ENCODE measurements around the gene OTOP1. TPM values are rescaled to one million over a fixed set of nuclear protein-coding genes. Genes with fewer than 3 reads are reported as not detected.
"Not testable (repeated sequence)": the region's sequence is repeated elsewhere in the genome, so short reads cannot be mapped to it uniquely, and the experiment has no call there.

Gene OTOP1
- total and polyA plus RNA-seq, 8 donors: not detected

- DNase-seq: no peak
- intact Hi-C loops (cut with DNase I): no loop called here
- TF ChIP-seq, protein P1, sequence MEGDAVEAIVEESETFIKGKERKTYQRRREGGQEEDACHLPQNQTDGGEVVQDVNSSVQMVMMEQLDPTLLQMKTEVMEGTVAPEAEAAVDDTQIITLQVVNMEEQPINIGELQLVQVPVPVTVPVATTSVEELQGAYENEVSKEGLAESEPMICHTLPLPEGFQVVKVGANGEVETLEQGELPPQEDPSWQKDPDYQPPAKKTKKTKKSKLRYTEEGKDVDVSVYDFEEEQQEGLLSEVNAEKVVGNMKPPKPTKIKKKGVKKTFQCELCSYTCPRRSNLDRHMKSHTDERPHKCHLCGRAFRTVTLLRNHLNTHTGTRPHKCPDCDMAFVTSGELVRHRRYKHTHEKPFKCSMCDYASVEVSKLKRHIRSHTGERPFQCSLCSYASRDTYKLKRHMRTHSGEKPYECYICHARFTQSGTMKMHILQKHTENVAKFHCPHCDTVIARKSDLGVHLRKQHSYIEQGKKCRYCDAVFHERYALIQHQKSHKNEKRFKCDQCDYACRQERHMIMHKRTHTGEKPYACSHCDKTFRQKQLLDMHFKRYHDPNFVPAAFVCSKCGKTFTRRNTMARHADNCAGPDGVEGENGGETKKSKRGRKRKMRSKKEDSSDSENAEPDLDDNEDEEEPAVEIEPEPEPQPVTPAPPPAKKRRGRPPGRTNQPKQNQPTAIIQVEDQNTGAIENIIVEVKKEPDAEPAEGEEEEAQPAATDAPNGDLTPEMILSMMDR (IDR thresholded peaks at IDR 0.05): no peak
- ATAC-seq: peak in 1 of 4 donors; percentile 3
- Histone ChIP-seq H3K4me1 (peaks cover 5 to 9% (median 6%) of the 10 kb centered on the region in 3 donors), H3K4me3 (peak overlapping the region; percentile 73 to 89 (median 77)), H3K9me3 (no peaks in the 10 kb centered on the region), H3K36me3 (peaks cover 0 to 13% (median 2%) of the 10 kb centered on the region in 3 donors), H3K27ac (peak overlapping the region; percentile 82 to 95 (median 89)), H3K27me3 (peaks cover 0 to 6% (median 0%) of the 10 kb centered on the region in 4 donors)
- 6 to 8% methylated on average over 10 of the region's 10 CpGs for WGBS, 2 donors
- no peak for FAIRE-seq
Measured at GRCh38 chr4:4248885-4249203, 22.1 kb upstream of the OTOP1 start.

DNA sequence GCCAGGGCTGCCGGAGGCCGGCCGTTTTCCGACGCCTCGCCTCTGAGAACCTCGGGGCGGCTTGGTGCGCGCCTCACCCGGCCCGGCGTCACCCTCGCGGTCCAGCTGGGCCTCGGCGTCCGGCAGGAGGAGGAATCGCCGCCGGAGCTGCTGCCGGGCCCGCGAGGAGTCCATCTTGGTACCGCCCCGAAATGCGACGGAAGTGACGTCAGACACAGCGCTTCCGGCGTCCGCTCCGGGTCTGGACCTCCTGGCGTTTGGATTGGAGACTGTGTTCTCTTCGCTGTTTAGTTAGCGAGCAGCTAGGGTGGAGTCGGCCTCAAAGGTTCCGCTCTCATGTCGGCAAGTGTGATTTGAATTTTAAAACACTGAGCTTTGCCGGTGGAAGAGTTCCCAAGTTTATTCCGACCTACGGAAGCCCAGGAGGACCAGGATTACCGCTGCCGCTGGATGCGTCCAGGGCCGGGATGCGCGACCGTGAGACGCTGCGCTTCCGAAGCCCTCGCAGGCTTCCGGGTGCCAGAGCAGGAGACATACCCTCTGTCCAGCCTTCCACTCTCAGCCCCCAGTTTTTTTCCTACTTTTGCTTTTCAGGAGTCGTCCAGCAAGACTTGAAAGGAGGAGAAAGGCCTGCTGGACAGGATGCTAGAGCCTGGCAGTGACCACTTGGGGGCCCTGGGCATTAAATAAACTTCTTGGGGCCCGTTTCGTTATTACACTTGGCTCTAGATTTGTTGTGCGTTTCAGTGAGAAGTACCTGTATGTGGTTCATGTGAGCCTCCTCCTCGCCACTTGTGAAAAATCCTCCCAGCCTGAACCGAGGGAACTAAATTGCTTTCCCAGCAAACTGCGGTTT lies 21.5 kb upstream of the OTOP1 start, which contains the start of gene TMEM128:
Gene TMEM128 (minus strand): TSS at position 195 of the 856 bp plus-strand sequence. CDS start 21 bp downstream, at position 174.
- FAIRE-seq (no peak), DNase-seq (peak; percentile 87 to 95 (median 92)), ATAC-seq (peak; percentile 96 to 98 (median 98))
- Histone ChIP-seq H3K4me1 (peaks cover 5 to 9% (median 6%) of the 10 kb centered on the region in 3 donors), H3K36me3 (peaks cover 0 to 15% (median 3%) of the 10 kb centered on the region in 3 donors), H3K4me3 (peak within 1 kb of the TSS; percentile 73 to 89 (median 77)), H3K27ac (peak within 1 kb of the TSS; percentile 82 to 95 (median 89)), H3K27me3 (peaks cover 0 to 6% (median 0%) of the 10 kb centered on the region in 4 donors), H3K9me3 (no peaks in the 10 kb centered on the region)
- WGBS, 2 donors: 1% methylated on average over 62 of the region's 62 CpGs
- TF ChIP-seq, protein P1 (IDR thresholded peaks at IDR 0.05): no peak
- intact Hi-C loops (cut with DNase I): no loop called here

DNA sequence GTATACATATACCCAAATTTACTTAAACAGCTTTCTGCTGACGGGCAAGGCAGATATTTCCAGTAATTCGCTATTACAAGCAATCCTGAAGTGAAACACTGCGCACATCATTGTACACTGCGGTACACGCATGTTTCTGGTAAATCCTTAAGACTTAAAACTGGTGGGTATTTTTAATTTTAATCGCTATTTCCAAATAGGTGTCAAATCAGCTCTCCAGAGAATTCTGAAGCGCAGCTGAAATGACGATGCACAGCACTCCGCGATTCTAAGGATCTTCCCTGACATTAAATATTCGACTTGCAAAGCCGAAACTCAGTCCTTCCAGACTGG lies 20.9 kb upstream of the OTOP1 start:
- DNase-seq (no peak), FAIRE-seq (no peak), ATAC-seq (peak; percentile 2 to 5 (median 3))
- WGBS, 2 donors: 1% methylated on average over 12 of the region's 12 CpGs
- Histone ChIP-seq H3K27ac (peak overlapping the region; percentile 82 to 95 (median 89)), H3K4me3 (peak overlapping the region; percentile 73 to 89 (median 77)), H3K9me3 (no peaks in the 10 kb centered on the region), H3K27me3 (peaks cover 0 to 6% (median 0%) of the 10 kb centered on the region in 4 donors), H3K4me1 (peaks cover 5 to 9% (median 6%) of the 10 kb centered on the region in 3 donors), H3K36me3 (peaks cover 0 to 21% (median 3%) of the 10 kb centered on the region in 3 donors)
- intact Hi-C loops (cut with DNase I): no loop called here
- TF ChIP-seq, protein P1 (IDR thresholded peaks at IDR 0.05): no peak

DNA sequence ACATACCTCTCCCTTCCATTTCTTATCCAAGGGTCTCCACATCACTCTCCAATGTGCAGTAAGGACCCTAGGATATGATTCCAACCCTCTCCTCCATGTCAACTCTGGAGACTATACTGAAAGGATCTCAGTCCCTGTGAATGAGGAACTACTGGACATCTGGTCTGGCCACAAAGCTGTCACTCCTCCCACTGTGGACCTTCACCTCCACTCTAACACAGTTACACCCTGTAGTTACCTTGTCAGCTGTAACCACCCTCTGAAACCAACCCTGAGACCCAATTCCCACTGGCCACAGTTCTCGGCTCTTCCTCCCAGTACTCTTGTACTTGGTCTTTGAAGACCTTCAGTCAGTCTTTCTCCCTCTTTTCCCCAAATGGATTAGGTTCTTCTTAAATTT lies 18.4 kb upstream of the OTOP1 start:
- ATAC-seq (no peak), DNase-seq (no peak)

DNA sequence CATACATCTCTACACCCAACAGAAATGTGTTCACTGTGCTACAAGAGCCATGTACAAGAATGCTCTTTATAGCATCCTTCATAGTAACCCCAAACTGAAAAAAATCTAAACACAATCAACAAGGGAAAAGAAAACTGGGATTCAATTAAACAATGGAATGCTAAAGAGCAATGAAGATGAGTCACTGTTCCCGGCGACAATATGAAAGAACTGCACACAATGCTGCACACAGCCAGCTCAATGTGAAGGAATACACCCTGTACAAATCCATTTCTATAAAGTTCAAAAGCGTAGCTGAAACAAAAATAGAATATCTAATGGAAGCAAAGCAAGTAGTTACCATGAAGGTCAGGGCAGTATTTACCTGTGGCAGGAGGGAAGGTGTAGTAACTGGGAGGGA lies 12.8 kb upstream of the OTOP1 start:
- H3K4me1 ChIP-seq; DNase-seq; H3K9me3 ChIP-seq; H3K4me3 ChIP-seq; ATAC-seq; H3K27me3 ChIP-seq; H3K27ac ChIP-seq; intact Hi-C loops (cut with DNase I); FAIRE-seq: not testable (repeated sequence)
- H3K36me3 ChIP-seq: peaks cover 5 to 41% (median 6%) of the 10 kb centered on the region in 3 donors
- WGBS, 2 donors: 93 to 99% methylated on average over 3 of the region's 3 CpGs

More for the DNA sequence above, 18.4 kb upstream of the OTOP1 start:
- Histone ChIP-seq H3K9me3 (no peaks in the 10 kb centered on the region), H3K27ac (no peak overlapping the region), H3K27me3 (no peaks in the 10 kb centered on the region), H3K4me3 (no peak overlapping the region), H3K36me3 (peaks cover 3 to 26% (median 6%) of the 10 kb centered on the region in 3 donors), H3K4me1 (peaks cover 5 to 9% (median 6%) of the 10 kb centered on the region in 3 donors)
- TF ChIP-seq, protein P1 (IDR thresholded peaks at IDR 0.05): no peak
- 96 to 97% methylated on average over 1 of the region's 1 CpG for WGBS, 2 donors
- FAIRE-seq: no peak
- intact Hi-C loops (cut with DNase I): no loop called here

All from pancreas (tissue), 10 donors.